Testis (tissue), 3 donors: ENCODE data around the gene CHKA. TPM values are rescaled to one million over a fixed set of nuclear protein-coding genes. Genes with fewer than 3 reads are reported as not detected.

Experiments
- DNase-seq: peaks from one replicate; pipeline ENCODE4 v3.0.0-alpha.2; 2019
- H3K27ac ChIP-seq, 2 donors: fragments of 200-600 bp; sonication (generic); one replicate each; pipeline ENCODE4 v1.5.1; 2019
- H3K27me3 ChIP-seq: fragments of 200-600 bp; sonication (generic); one replicate; pipeline ENCODE4 v1.5.1; 2019
- H3K36me3 ChIP-seq: fragments of 200-600 bp; sonication (generic); one replicate; pipeline ENCODE4 v1.5.1; 2017; ENCODE audit warnings: low read depth; ENCODE audit errors: missing control alignments
- H3K4me1 ChIP-seq: fragments of 200-600 bp; sonication (generic); one replicate; pipeline ENCODE4 v1.5.1; 2019
- H3K4me3 ChIP-seq, 2 donors: fragments of 200-600 bp; sonication (generic); one replicate each; pipeline ENCODE4 v1.5.1; 2017 to 2019
- H3K9me3 ChIP-seq: fragments of 200-600 bp; sonication (generic); one replicate; pipeline ENCODE4 v1.5.1; 2017
- POLR2A ChIP-seq: fragments of 450-650 bp; IDR thresholded peaks from one replicate; pipeline ENCODE4 v1.6.1; 2017; ENCODE audit warnings: antibody characterized with exemption, mild to moderate bottlenecking, moderate library complexity
- WGBS, 2 donors: methylation state at CpG; one replicate each; pipeline ENCODE4 v1.1.5; 2018; 5-methylcytosine and 5-hydroxymethylcytosine counted together
- intact Hi-C: fragments of 100-400 bp; cut with DNase I; formaldehyde crosslinking; loops from one replicate; pipeline ENCODE4 v1.15.1; 2023; ENCODE audit warnings: low total_unique reads
- polyA plus RNA-seq: library from polyadenylated mRNA; stranded (reverse); fragments of 350-450 nt; fragmentation: Illumina TruSeq; extraction: RNeasy Lipid Tissue Mini Kit (QIAGEN cat#74804); gene quantifications from one replicate; pipeline ENCODE4 v1.2.3, GENCODE V29; 2014; ENCODE audit warnings: low read depth, low replicate concordance; ENCODE audit not compliant: insufficient read depth
- total RNA-seq, 2 donors: library from RNA; depleted of rRNA; stranded (reverse); fragments of >200 nt; gene quantifications; one replicate each; pipeline ENCODE4 v1.2.3, GENCODE V29; 2016
- TF ChIP-seq, protein P1 (sequence below), 3 experiments: fragments of 450-650 bp in 2 of 3; fragments of 200-600 bp in 1 of 3; sonication (generic) in 1 of 3; IDR thresholded peaks; one replicate each; pipeline ENCODE4 v1.5.1; 2016 to 2019; ENCODE audit warnings: antibody characterized with exemption in 3 of 3, mild to moderate bottlenecking in 2 of 3, moderate library complexity in 1 of 3

CHKA gene
- total and polyA plus RNA-seq, 3 donors from 2014 or later = 145 to 200 (median 180) TPM

DNA sequence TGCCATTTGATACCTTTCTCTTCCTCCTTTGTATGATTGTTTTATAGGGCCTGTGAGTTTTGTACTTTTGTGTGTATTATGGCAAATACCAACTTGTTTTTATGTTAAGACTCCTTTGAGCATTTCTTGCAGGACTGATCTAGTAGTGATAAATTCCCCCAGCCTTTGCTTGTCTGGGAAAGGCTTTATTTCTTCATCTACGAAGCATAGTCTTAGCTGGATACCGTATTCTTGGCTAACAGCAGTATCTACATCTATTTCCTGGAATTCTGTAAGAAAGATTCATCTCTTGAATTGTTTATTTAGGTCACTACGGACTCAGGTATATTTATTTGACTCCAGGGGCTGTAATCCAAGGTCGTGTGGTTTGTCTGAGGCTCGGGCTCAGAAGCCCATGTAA lies 96.7 kb downstream of the CHKA start:
- Histone ChIP-seq H3K27ac (no peak overlapping the region), H3K4me3 (no peak overlapping the region), H3K27me3 (no peaks in the 10 kb centered on the region), H3K4me1 (peaks cover 2% of the 10 kb centered on the region), H3K36me3 (no peaks in the 10 kb centered on the region), H3K9me3 (no peaks in the 10 kb centered on the region)
- no peak for DNase-seq
- WGBS, 2 donors = 89 to 90% methylated on average over 5 of the region's 5 CpGs
- TF ChIP-seq, protein P1, sequence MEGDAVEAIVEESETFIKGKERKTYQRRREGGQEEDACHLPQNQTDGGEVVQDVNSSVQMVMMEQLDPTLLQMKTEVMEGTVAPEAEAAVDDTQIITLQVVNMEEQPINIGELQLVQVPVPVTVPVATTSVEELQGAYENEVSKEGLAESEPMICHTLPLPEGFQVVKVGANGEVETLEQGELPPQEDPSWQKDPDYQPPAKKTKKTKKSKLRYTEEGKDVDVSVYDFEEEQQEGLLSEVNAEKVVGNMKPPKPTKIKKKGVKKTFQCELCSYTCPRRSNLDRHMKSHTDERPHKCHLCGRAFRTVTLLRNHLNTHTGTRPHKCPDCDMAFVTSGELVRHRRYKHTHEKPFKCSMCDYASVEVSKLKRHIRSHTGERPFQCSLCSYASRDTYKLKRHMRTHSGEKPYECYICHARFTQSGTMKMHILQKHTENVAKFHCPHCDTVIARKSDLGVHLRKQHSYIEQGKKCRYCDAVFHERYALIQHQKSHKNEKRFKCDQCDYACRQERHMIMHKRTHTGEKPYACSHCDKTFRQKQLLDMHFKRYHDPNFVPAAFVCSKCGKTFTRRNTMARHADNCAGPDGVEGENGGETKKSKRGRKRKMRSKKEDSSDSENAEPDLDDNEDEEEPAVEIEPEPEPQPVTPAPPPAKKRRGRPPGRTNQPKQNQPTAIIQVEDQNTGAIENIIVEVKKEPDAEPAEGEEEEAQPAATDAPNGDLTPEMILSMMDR (IDR thresholded peaks at IDR 0.05) = no peak
- no peak for TF ChIP-seq POLR2A
- intact Hi-C loops = no loop called here

DNA sequence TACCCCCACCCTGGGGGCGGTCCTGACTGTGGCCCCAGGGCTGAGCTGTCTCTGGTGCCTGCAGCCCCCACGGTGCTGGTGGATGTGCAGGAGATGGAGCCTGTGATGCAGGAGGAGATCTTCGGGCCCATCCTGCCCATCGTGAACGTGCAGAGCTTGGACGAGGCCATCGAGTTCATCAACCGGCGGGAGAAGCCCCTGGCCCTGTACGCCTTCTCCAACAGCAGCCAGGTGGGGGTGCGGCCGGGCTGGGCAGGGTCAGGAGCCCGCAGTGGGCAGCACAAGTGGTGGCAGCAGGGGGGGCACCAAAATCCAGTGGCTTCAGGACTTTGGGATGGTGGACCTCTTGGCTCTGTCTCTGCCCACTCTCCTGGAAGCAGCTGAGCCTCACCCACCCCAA lies 98.7 kb downstream of the CHKA start:
- WGBS, 2 donors = 90% methylated on average over 13 of the region's 13 CpGs; no CpG with 5 or more reads in 1 of the 2 donors
- peaks cover 4% of the 10 kb centered on the region for H3K4me1 ChIP-seq
- TF ChIP-seq, protein P1 (IDR thresholded peaks at IDR 0.05) = no peak
- TF ChIP-seq POLR2A = no peak
- no peaks in the 10 kb centered on the region for H3K27me3 ChIP-seq
- no peaks in the 10 kb centered on the region for H3K9me3 ChIP-seq
- no peak for DNase-seq
- no peaks in the 10 kb centered on the region for H3K36me3 ChIP-seq
- no peak overlapping the region for H3K4me3 ChIP-seq
- H3K27ac ChIP-seq = no peak overlapping the region
- intact Hi-C loops = no loop called here

DNA sequence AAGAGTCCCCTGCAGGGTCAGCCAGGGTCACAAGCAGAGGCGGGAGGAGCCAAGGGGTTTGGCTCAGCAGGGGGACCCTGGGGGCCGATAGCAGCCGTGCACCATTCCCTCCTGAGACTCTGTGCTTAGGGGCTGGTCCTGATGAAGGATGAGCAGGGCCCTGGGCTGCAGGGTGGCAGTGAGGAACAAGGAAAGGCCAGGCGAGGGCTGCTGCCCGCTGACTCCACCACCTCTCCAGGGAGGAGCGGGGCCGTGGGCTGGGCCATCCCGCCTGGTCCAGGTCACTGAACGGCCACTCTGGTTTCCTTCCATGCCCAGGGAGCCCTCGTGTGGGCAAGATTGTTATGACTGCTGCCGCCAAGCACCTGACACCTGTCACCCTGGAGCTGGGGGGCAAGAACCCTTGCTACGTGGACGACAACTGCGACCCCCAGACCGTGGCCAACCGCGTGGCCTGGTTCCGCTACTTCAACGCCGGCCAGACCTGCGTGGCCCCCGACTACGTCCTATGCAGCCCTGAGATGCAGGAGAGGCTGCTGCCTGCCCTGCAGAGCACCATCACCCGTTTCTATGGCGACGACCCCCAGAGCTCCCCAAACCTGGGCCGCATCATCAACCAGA lies 99.9 kb downstream of the CHKA start:
- Histone ChIP-seq H3K4me1 (peaks cover 16% of the 10 kb centered on the region), H3K9me3 (no peaks in the 10 kb centered on the region), H3K4me3 (no peak overlapping the region), H3K27ac (no peak overlapping the region), H3K27me3 (no peaks in the 10 kb centered on the region), H3K36me3 (no peaks in the 10 kb centered on the region)
- WGBS, 2 donors = 74 to 76% methylated on average over 14 to 27 of the region's 27 CpGs
- TF ChIP-seq, protein P1 (IDR thresholded peaks at IDR 0.05) = peak in 2 of 3 experiments; percentile 10 to 16
- TF ChIP-seq POLR2A = no peak
- no peak for DNase-seq
- intact Hi-C loops = no loop called here

DNA sequence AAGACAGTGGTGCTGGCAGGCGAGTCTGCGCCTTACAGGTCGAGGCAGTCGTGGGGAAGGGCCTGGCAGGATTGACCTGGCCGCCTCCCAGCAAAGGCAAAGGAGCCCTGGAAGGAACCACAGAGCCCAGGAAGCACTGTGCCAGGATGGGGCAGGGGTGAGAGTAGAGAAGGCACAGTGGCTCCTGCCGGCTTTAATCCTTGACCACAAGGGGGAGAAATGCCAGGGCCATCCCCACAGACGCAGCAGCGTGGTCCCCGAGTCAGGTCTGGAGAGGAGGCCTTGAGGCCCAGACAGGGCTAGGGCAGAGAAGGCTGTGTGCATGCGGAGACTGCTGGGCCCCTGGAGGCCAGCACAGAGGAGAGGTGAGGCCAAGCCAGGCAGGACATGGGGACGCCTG lies 100.6 kb downstream of the CHKA start:
- Histone ChIP-seq H3K4me3 (no peak overlapping the region), H3K27me3 (no peaks in the 10 kb centered on the region), H3K27ac (no peak overlapping the region), H3K9me3 (no peaks in the 10 kb centered on the region), H3K4me1 (peaks cover 16% of the 10 kb centered on the region), H3K36me3 (no peaks in the 10 kb centered on the region)
- 52 to 55% methylated on average over 8 to 11 of the region's 11 CpGs for WGBS, 2 donors
- TF ChIP-seq POLR2A = no peak
- TF ChIP-seq, protein P1 (IDR thresholded peaks at IDR 0.05) = peak in 1 of 3 experiments; percentile 8
- DNase-seq = no peak
- intact Hi-C loops = no loop called here

DNA sequence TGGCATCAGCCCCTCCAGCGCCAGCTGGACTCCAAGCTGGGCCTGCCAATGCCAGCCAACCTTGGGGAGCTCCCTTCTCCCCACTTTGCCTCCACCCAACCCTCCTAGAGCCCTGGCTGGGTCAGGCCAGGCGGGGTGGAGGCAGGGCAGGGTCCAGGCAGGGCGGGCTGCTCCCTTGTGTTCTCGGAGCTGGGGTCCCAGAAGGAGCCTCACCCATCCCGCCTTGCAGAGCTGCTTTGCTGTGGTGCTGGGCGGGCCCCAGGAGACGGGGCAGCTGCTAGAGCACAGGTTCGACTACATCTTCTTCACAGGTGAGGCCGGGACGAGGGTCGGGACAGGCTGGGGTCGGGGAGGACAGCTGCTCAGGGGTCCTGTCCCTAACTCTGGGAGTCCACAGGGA lies 101.7 kb downstream of the CHKA start:
- H3K27ac ChIP-seq = no peak overlapping the region
- no peak overlapping the region for H3K4me3 ChIP-seq
- H3K36me3 ChIP-seq = no peaks in the 10 kb centered on the region
- TF ChIP-seq POLR2A = no peak
- TF ChIP-seq, protein P1 (IDR thresholded peaks at IDR 0.05) = no peak
- no peaks in the 10 kb centered on the region for H3K27me3 ChIP-seq
- DNase-seq = no peak
- intact Hi-C loops = no loop called here
- no peaks in the 10 kb centered on the region for H3K9me3 ChIP-seq
- H3K4me1 ChIP-seq = peaks cover 16% of the 10 kb centered on the region
- WGBS, 2 donors = 98 to 100% methylated on average over 4 to 11 of the region's 12 CpGs
